NT2/D1 (cell line): ENCODE data around the gene PPP1R12B.
"Not testable (repeated sequence)": the region's sequence is repeated elsewhere in the genome, so short reads cannot be mapped to it uniquely, and the experiment has no call there.

Experiments
- DNase-seq: peaks from one replicate; pipeline ENCODE4 v3.0.0-alpha.2; 2011; ENCODE audit warnings: low read depth, low spot score
- H3K27me3 ChIP-seq: 2 replicates; pipeline ENCODE4 v1.6.0; 2011; ENCODE audit warnings: mild to moderate bottlenecking; ENCODE audit not compliant: insufficient read length, insufficient read depth
- H3K36me3 ChIP-seq: 2 replicates; pipeline ENCODE4 v1.6.1; 2011; ENCODE audit warnings: mild to moderate bottlenecking, low read length, mixed read lengths; ENCODE audit not compliant: insufficient read depth, insufficient read length
- H3K4me1 ChIP-seq: 2 replicates; pipeline ENCODE4 v1.5.1; 2011; ENCODE audit not compliant: insufficient read depth, insufficient read length
- H3K4me3 ChIP-seq: 2 replicates; pipeline ENCODE4 v1.5.1; 2011; ENCODE audit warnings: low read depth; ENCODE audit not compliant: insufficient read length
- H3K9ac ChIP-seq: 2 replicates; pipeline ENCODE4 v1.6.0; 2011; ENCODE audit warnings: low read depth; ENCODE audit not compliant: insufficient read length
- H3K9me3 ChIP-seq: 2 replicates; pipeline ENCODE4 v1.5.1; 2011; ENCODE audit warnings: mild to moderate bottlenecking, low read length; ENCODE audit not compliant: insufficient read depth
- SUZ12 ChIP-seq: IDR thresholded peaks from 2 replicates; pipeline ENCODE4 v1.6.1; 2011; ENCODE audit not compliant: insufficient read length, insufficient read depth; ENCODE audit errors: extremely low read depth
- YY1 ChIP-seq: IDR thresholded peaks from 2 replicates; pipeline ENCODE4 v1.6.1; 2011; ENCODE audit not compliant: insufficient read length, insufficient read depth
- ZNF274 ChIP-seq: IDR thresholded peaks from 2 replicates; pipeline ENCODE4 v1.6.1; 2011; ENCODE audit warnings: mild to moderate bottlenecking, low read depth, low read length

PPP1R12B gene

GRCh38 chr1:202624088-202624780 lies 275.7 kb downstream of the PPP1R12B start:
- Histone ChIP-seq H3K9ac (no peak overlapping the region), H3K36me3 (no peaks in the 10 kb centered on the region), H3K4me3 (no peak overlapping the region), H3K9me3 (no peaks in the 10 kb centered on the region), H3K27me3 (no peaks in the 10 kb centered on the region), H3K4me1 (peaks cover 17% of the 10 kb centered on the region)
- no peak for DNase-seq
- no peak for TF ChIP-seq ZNF274

GRCh38 chr1:202624781-202625108 lies 276.2 kb downstream of the PPP1R12B start:
- H3K9me3 ChIP-seq = no peaks in the 10 kb centered on the region

GRCh38 chr1:202625416-202626360 lies 277.2 kb downstream of the PPP1R12B start:
- Histone ChIP-seq H3K36me3 (no peaks in the 10 kb centered on the region), H3K9ac (no peak overlapping the region), H3K9me3 (no peaks in the 10 kb centered on the region), H3K27me3 (no peaks in the 10 kb centered on the region), H3K4me1 (peaks cover 17% of the 10 kb centered on the region), H3K4me3 (no peak overlapping the region)
- DNase-seq = peak; percentile 72
- no peak for TF ChIP-seq ZNF274
- no peak for TF ChIP-seq YY1
- no peak for TF ChIP-seq SUZ12

More at GRCh38 chr1:202624781-202625108, 276.2 kb downstream of the PPP1R12B start:
- Histone ChIP-seq H3K4me3 (no peak overlapping the region), H3K27me3 (no peaks in the 10 kb centered on the region), H3K36me3 (no peaks in the 10 kb centered on the region), H3K9ac (no peak overlapping the region), H3K4me1 (peaks cover 17% of the 10 kb centered on the region)
- TF ChIP-seq ZNF274 = no peak
- TF ChIP-seq SUZ12 = no peak
- TF ChIP-seq YY1 = no peak
- DNase-seq = no peak

- Histone ChIP-seq H3K4me1 (peaks cover 22% of the 10 kb centered on the region), H3K9ac (peak overlapping the region; percentile 25)
- H3K9me3 ChIP-seq, H3K36me3 ChIP-seq, H3K4me3 ChIP-seq, H3K27me3 ChIP-seq, DNase-seq: not testable (repeated sequence)
These were observed 278.5 kb downstream of the PPP1R12B start for GRCh38 chr1:202627036-202627435.

GRCh38 chr1:202627841-202628565 lies 279.5 kb downstream of the PPP1R12B start:
- TF ChIP-seq ZNF274 = no peak
- TF ChIP-seq YY1 = no peak
- TF ChIP-seq SUZ12 = no peak
- no peak overlapping the region for H3K9ac ChIP-seq
- no peaks in the 10 kb centered on the region for H3K9me3 ChIP-seq
- H3K4me3 ChIP-seq = no peak overlapping the region
- DNase-seq = no peak
- no peaks in the 10 kb centered on the region for H3K36me3 ChIP-seq
- H3K4me1 ChIP-seq = peaks cover 20% of the 10 kb centered on the region
- no peaks in the 10 kb centered on the region for H3K27me3 ChIP-seq

GRCh38 chr1:202628646-202629215 lies 280.2 kb downstream of the PPP1R12B start:
- Histone ChIP-seq H3K36me3 (no peaks in the 10 kb centered on the region), H3K9me3 (no peaks in the 10 kb centered on the region), H3K4me3 (no peak overlapping the region), H3K4me1 (peaks cover 21% of the 10 kb centered on the region), H3K27me3 (no peaks in the 10 kb centered on the region), H3K9ac (no peak overlapping the region)
- DNase-seq = no peak
- TF ChIP-seq SUZ12 (no peak), YY1 (no peak), ZNF274 (no peak)

GRCh38 chr1:202629257-202629811 lies 280.8 kb downstream of the PPP1R12B start:
- H3K27me3 ChIP-seq, H3K4me3 ChIP-seq, H3K36me3 ChIP-seq, H3K9me3 ChIP-seq, DNase-seq, H3K9ac ChIP-seq: not testable (repeated sequence)
- H3K4me1 ChIP-seq = peaks cover 21% of the 10 kb centered on the region

GRCh38 chr1:202630096-202630495 lies 281.6 kb downstream of the PPP1R12B start:
- H3K9ac ChIP-seq, DNase-seq, H3K4me3 ChIP-seq, H3K27me3 ChIP-seq, H3K9me3 ChIP-seq, H3K36me3 ChIP-seq: not testable (repeated sequence)
- H3K4me1 ChIP-seq = peaks cover 14% of the 10 kb centered on the region
